GM13976 (cell line): ENCODE results near the gene TMEM144.

ENCODE experiments used
- DNase-seq: peaks from one replicate; pipeline ENCODE4 v3.0.0; 2012; ENCODE audit warnings: low spot score
- in situ Hi-C: fragments of 300-500 bp; cut with MboI; formaldehyde crosslinking; loops from one replicate; pipeline ENCODE4 v1.12.0; 2022; ENCODE audit warnings: low sequenced_read_pairs, mixed read lengths, inconsistent platforms; ENCODE audit not compliant: unreplicated experiment
- TF ChIP-seq, protein P1 (sequence below): IDR thresholded peaks from 2 replicates; pipeline ENCODE4 v1.5.1; 2012; ENCODE audit warnings: borderline replicate concordance, mild to moderate bottlenecking; ENCODE audit not compliant: insufficient read depth; ENCODE audit errors: extremely low read depth, missing control alignments, control extremely low read depth

The TMEM144 gene

DNA sequence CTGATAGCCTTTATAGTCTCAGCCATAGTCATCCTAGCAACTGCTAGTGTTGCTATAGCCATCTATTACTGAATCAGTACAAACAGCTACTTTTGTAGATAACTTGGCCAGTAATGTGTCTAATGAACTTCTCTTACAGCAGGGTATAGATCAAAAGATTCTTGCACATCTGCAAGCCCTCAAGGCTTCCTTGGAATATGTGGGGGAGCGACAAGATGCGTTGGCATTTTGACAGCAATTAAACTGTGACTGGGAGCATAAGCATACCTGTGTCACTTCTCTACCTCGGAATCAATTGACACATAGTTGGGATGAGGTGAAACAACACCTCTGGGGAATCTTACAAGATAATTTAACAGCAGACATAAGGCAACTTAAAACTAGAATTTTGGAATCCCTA lies 87.6 kb downstream of the TMEM144 start:
- TF ChIP-seq, protein P1, sequence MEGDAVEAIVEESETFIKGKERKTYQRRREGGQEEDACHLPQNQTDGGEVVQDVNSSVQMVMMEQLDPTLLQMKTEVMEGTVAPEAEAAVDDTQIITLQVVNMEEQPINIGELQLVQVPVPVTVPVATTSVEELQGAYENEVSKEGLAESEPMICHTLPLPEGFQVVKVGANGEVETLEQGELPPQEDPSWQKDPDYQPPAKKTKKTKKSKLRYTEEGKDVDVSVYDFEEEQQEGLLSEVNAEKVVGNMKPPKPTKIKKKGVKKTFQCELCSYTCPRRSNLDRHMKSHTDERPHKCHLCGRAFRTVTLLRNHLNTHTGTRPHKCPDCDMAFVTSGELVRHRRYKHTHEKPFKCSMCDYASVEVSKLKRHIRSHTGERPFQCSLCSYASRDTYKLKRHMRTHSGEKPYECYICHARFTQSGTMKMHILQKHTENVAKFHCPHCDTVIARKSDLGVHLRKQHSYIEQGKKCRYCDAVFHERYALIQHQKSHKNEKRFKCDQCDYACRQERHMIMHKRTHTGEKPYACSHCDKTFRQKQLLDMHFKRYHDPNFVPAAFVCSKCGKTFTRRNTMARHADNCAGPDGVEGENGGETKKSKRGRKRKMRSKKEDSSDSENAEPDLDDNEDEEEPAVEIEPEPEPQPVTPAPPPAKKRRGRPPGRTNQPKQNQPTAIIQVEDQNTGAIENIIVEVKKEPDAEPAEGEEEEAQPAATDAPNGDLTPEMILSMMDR = no peak
- in situ Hi-C loops = no loop called here
- no peak for DNase-seq

DNA sequence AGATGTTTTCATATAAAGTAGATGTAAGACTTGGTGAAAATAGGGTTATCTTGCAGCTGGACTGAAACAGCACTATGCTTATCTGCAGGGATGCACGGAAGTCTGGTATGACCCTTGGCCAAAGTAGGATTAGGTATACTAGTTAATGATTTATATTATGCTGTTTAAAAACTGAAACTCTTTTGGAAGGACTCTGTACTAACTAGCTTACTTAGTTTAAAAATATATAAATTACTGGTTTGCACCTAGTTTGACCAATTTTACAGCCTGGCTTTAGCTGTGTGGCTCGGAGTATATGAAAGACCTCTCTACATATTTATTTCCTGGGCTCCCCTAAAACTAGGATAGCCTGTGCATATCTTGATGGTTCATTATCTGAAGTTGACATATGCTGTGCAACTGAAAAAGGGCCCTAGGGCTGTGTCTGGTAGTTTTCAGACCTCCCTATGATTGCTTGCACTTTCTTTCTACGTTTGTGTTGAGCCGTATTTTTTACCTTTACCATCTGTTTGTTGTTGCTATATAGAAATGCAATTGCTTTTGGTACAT lies 89.2 kb downstream of the TMEM144 start:
- TF ChIP-seq, protein P1 = no peak
- in situ Hi-C loops = no loop called here
- DNase-seq = no peak

DNA sequence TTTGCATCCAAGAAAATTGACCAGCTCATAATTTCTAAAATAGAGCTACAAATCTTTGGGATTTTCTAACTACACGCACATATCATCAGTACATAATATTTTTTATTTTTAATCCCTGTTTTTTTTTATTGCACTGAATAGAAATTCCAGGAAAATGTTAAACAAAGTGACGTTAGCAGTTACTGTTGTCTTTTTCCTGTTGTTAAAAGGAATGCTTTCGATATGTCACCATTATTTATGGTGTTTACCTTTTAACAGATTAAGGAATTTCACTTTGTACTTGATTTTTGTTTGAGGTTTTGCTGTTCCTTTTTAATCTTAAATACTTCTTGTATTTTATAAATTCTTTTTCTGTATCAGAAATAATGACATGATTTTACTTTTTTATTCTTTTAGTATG lies 89.7 kb downstream of the TMEM144 start:
- in situ Hi-C loops = no loop called here
- TF ChIP-seq, protein P1 = no peak
- DNase-seq = no peak

DNA sequence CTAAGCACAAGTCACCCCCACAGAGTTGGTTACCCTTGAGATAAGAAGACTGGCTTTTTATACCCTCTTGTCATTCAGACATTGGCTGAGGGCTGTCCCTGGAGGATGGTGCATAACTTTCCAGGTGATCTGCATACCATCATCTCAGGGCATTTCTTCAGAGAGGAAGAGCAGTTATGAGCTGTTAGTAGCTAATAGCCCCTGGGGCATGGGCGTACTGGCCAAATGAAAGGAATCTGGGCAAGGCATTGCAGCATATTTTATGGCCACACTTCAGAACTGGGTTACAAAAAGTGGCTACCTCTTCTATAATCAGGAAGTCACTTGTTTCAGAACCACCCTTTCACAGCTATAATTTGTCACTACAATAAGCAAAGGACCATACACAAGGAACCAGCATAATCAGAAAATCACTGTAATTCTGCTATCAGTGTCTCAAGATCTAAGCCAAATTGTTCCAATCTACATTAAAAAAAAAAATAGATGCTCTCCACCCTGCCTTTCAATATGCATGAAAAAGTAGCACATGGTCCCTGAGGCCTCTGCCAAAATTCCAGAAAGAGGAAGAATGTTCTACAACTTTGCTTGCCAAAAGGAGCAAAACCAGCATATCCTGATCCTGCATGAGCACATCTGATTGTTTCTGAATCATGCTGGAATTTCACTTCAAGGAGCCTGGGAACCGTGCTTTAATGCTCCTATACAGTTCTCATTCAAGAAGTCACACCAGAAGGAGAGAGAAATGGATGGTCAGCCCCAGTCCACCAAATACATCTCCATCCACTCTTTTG lies 92.0 kb downstream of the TMEM144 start:
- DNase-seq = no peak
- in situ Hi-C loops = no loop called here
- TF ChIP-seq, protein P1 = no peak

DNA sequence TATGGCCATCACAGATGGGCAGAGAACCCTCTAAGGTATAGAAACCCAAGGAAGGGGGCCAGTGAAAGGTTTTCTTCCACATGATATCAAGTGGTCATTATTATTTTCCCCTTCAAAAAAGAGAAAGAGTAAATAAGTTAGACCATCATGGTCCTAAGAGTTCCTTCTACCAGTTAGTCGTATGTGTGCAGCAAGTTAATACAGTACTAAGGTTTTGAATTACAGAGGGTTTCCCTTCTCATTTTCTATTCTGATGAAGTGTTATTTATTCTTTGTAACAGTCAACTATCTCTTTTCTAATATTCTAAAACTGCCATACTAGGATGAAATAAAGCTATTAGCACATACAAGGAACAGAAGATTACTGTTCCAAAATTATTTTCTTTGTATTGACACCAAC lies 94.4 kb downstream of the TMEM144 start:
- DNase-seq = no peak
- in situ Hi-C loops = no loop called here
- TF ChIP-seq, protein P1 = no peak
